ENCODE data around the gene KLHL28. TPM values are rescaled to one million over a fixed set of nuclear protein-coding genes. Genes with fewer than 3 reads are reported as not detected.
"Not testable (repeated sequence)": the region's sequence is repeated elsewhere in the genome, so short reads cannot be mapped to it uniquely, and the experiment has no call there.

The KLHL28 gene
- total RNA-seq, 5 donors from 2014 or later (not counting 1 experiment from before 2014, with no cell fraction given) = 28.0 to 47.9 (median 35.0) TPM

GRCh38 chr14:44891726-44892372 is 69.9 kb downstream of the KLHL28 start:
- H3K36me3 Mint-ChIP-seq; H3K27me3 ChIP-seq (replicated peaks in 1 of 2; ENCODE audit: control insufficient read depth in 2 of 2, extremely low read depth in 1 of 2, insufficient read depth in 2 of 2, low read length in 1 of 2); DNase-seq; CTCF ChIA-PET; H3K4me3 Mint-ChIP-seq; H3K27ac Mint-ChIP-seq; H3K4me3 ChIP-seq (ENCODE audit: control insufficient read depth in 1 of 2, extremely low read depth in 1 of 2, low read length in 1 of 2); H3K4me1 Mint-ChIP-seq; H3K36me3 ChIP-seq (ENCODE audit: control insufficient read depth in 2 of 2, extremely low read depth in 1 of 2, insufficient read depth in 1 of 2, low read length in 1 of 2); H3K4me1 ChIP-seq (ENCODE audit: control insufficient read depth in 1 of 2, extremely low read depth in 1 of 2, insufficient read depth in 2 of 2, low read length in 2 of 2); ATAC-seq (replicated peaks in 1 of 4); H3K27me3 Mint-ChIP-seq; H3K27ac ChIP-seq (ENCODE audit: low read length); H3K9me3 Mint-ChIP-seq; H3K9me3 ChIP-seq; POLR2A ChIA-PET: not testable (repeated sequence)
- 71% methylated on average over 1 of the region's 3 CpGs for WGBS (ENCODE audit: insufficient coverage)

- Mint-ChIP-seq H3K4me1 (no peaks in the 10 kb centered on the region), H3K27me3 (no peaks in the 10 kb centered on the region), H3K9me3 (peaks cover 0 to 4% (median 0%) of the 10 kb centered on the region in 3 donors), H3K27ac (no peak overlapping the region), H3K4me3 (no peak overlapping the region), H3K36me3 (no peaks in the 10 kb centered on the region)
- DNase-seq (no peak), ATAC-seq (replicated peaks in 1 of 4) (no peak)
- Histone ChIP-seq H3K9me3 (no peaks in the 10 kb centered on the region), H3K27me3 (replicated peaks in 1 of 2; ENCODE audit: control insufficient read depth in 2 of 2, extremely low read depth in 1 of 2, insufficient read depth in 2 of 2, low read length in 1 of 2) (no peaks in the 10 kb centered on the region), H3K4me1 (ENCODE audit: control insufficient read depth in 1 of 2, extremely low read depth in 1 of 2, insufficient read depth in 2 of 2, low read length in 2 of 2) (no peaks in the 10 kb centered on the region), H3K27ac (ENCODE audit: low read length) (no peak overlapping the region), H3K36me3 (ENCODE audit: control insufficient read depth in 2 of 2, extremely low read depth in 1 of 2, insufficient read depth in 1 of 2, low read length in 1 of 2) (no peaks in the 10 kb centered on the region), H3K4me3 (ENCODE audit: control insufficient read depth in 1 of 2, extremely low read depth in 1 of 2, low read length in 1 of 2) (no peak overlapping the region)
- ChIA-PET POLR2A (no interaction called here), CTCF (no interaction called here)
- WGBS (ENCODE audit: insufficient coverage) = 78% methylated on average over 1 of the region's 4 CpGs
Observed at GRCh38 chr14:44889595-44890471, 71.9 kb downstream of the KLHL28 start.

- Histone ChIP-seq H3K27ac (ENCODE audit: low read length) (no peak overlapping the region), H3K36me3 (ENCODE audit: control insufficient read depth in 2 of 2, extremely low read depth in 1 of 2, insufficient read depth in 1 of 2, low read length in 1 of 2) (no peaks in the 10 kb centered on the region), H3K4me1 (ENCODE audit: control insufficient read depth in 1 of 2, extremely low read depth in 1 of 2, insufficient read depth in 2 of 2, low read length in 2 of 2) (no peaks in the 10 kb centered on the region), H3K4me3 (ENCODE audit: control insufficient read depth in 1 of 2, extremely low read depth in 1 of 2, low read length in 1 of 2) (no peak overlapping the region), H3K27me3 (replicated peaks in 1 of 2; ENCODE audit: control insufficient read depth in 2 of 2, extremely low read depth in 1 of 2, insufficient read depth in 2 of 2, low read length in 1 of 2) (no peaks in the 10 kb centered on the region), H3K9me3 (no peaks in the 10 kb centered on the region)
- Mint-ChIP-seq H3K36me3 (no peaks in the 10 kb centered on the region), H3K9me3 (peaks cover 4 to 10% (median 8%) of the 10 kb centered on the region in 3 donors), H3K4me1 (no peaks in the 10 kb centered on the region), H3K27me3 (no peaks in the 10 kb centered on the region), H3K4me3 (no peak overlapping the region), H3K27ac (no peak overlapping the region)
- POLR2A ChIA-PET = interaction anchor here in 1 of 2 donors (0.7 kb wide), 1 partner anchor 10 kb away, joined by 3 read pairs; no protein-coding TSS in a partner anchor
- CTCF ChIA-PET = no interaction called here
- 99% methylated on average over 14 of the region's 16 CpGs for WGBS (ENCODE audit: insufficient coverage)
- no peak for ATAC-seq (replicated peaks in 1 of 4)
- no peak for DNase-seq
Observed at GRCh38 chr14:44887596-44887955, 74.2 kb downstream of the KLHL28 start.

GRCh38 chr14:44886860-44887595 is 74.7 kb downstream of the KLHL28 start:
- 95% methylated on average over 27 of the region's 35 CpGs for WGBS (ENCODE audit: insufficient coverage)
- H3K27ac ChIP-seq (ENCODE audit: low read length) = no peak overlapping the region
- Mint-ChIP-seq H3K9me3 (peaks cover 10 to 16% (median 13%) of the 10 kb centered on the region in 3 donors), H3K36me3 (peaks cover 3% of the 10 kb centered on the region), H3K4me3 (no peak overlapping the region), H3K4me1 (no peaks in the 10 kb centered on the region), H3K27me3 (peaks cover 0 to 4% of the 10 kb centered on the region in 2 donors), H3K27ac (no peak overlapping the region)
- no peaks in the 10 kb centered on the region for H3K9me3 ChIP-seq
- no peak overlapping the region for H3K4me3 ChIP-seq (ENCODE audit: control insufficient read depth in 1 of 2, extremely low read depth in 1 of 2, low read length in 1 of 2)
- ChIA-PET POLR2A (no interaction called here), CTCF (interaction anchor here in 1 of 2 donors (0.6 kb wide), 1 partner anchor 47 kb away, joined by 8 read pairs; no protein-coding TSS in a partner anchor)
- DNase-seq (no peak), ATAC-seq (replicated peaks in 1 of 4) (no peak)
- no peaks in the 10 kb centered on the region for H3K27me3 ChIP-seq (replicated peaks in 1 of 2; ENCODE audit: control insufficient read depth in 2 of 2, extremely low read depth in 1 of 2, insufficient read depth in 2 of 2, low read length in 1 of 2)
- H3K4me1 ChIP-seq (ENCODE audit: control insufficient read depth in 1 of 2, extremely low read depth in 1 of 2, insufficient read depth in 2 of 2, low read length in 2 of 2) = no peaks in the 10 kb centered on the region
- no peaks in the 10 kb centered on the region for H3K36me3 ChIP-seq (ENCODE audit: control insufficient read depth in 2 of 2, extremely low read depth in 1 of 2, insufficient read depth in 1 of 2, low read length in 1 of 2)

- no peak for ATAC-seq (replicated peaks in 1 of 4)
- Histone ChIP-seq H3K27ac (ENCODE audit: low read length) (no peak overlapping the region), H3K4me3 (ENCODE audit: control insufficient read depth in 1 of 2, extremely low read depth in 1 of 2, low read length in 1 of 2) (no peak overlapping the region), H3K9me3 (no peaks in the 10 kb centered on the region), H3K27me3 (replicated peaks in 1 of 2; ENCODE audit: control insufficient read depth in 2 of 2, extremely low read depth in 1 of 2, insufficient read depth in 2 of 2, low read length in 1 of 2) (peaks cover 0 to 9% of the 10 kb centered on the region in 2 experiments), H3K36me3 (ENCODE audit: control insufficient read depth in 2 of 2, extremely low read depth in 1 of 2, insufficient read depth in 1 of 2, low read length in 1 of 2) (no peaks in the 10 kb centered on the region), H3K4me1 (ENCODE audit: control insufficient read depth in 1 of 2, extremely low read depth in 1 of 2, insufficient read depth in 2 of 2, low read length in 2 of 2) (no peaks in the 10 kb centered on the region)
- Mint-ChIP-seq H3K36me3 (peaks cover 11% of the 10 kb centered on the region), H3K9me3 (peaks cover 21 to 23% (median 23%) of the 10 kb centered on the region in 3 donors), H3K27me3 (peaks cover 22% of the 10 kb centered on the region in 2 donors), H3K4me1 (no peaks in the 10 kb centered on the region), H3K4me3 (no peak overlapping the region), H3K27ac (no peak overlapping the region)
- DNase-seq = no peak
- ChIA-PET POLR2A (no interaction called here), CTCF (no interaction called here)
- no CpG with 5 or more reads among the region's 2 CpGs for WGBS (ENCODE audit: insufficient coverage)
Observed at GRCh38 chr14:44880791-44881190, 81.0 kb downstream of the KLHL28 start.

All from T-cell (primary cell).